ENCODE measurements around the gene SEMA3F.

SEMA3F gene

DNA sequence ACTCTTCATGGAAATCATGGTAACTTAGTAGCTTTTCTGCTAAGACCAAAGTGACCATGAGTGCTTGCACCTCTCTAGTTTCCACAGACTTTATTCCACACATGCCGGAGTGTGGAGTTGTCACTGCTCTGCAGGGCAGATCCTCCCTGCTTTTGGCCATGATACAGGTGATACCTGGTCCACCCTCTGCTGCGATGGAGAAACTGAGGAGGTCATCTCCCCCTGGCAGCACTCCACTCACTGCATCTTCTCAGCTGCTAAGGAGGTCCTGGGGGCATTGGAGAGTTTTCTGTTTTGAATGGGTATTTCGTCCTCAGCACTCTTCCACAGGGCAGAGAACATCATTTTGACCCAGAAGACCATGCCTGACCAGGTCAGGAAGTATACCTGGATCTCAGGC lies 35.3 kb upstream of the SEMA3F start:
- peaks cover 92% of the 10 kb centered on the region for H3K36me3 ChIP-seq
- H3K27me3 ChIP-seq = no peaks in the 10 kb centered on the region
- TF ChIP-seq, protein P1, sequence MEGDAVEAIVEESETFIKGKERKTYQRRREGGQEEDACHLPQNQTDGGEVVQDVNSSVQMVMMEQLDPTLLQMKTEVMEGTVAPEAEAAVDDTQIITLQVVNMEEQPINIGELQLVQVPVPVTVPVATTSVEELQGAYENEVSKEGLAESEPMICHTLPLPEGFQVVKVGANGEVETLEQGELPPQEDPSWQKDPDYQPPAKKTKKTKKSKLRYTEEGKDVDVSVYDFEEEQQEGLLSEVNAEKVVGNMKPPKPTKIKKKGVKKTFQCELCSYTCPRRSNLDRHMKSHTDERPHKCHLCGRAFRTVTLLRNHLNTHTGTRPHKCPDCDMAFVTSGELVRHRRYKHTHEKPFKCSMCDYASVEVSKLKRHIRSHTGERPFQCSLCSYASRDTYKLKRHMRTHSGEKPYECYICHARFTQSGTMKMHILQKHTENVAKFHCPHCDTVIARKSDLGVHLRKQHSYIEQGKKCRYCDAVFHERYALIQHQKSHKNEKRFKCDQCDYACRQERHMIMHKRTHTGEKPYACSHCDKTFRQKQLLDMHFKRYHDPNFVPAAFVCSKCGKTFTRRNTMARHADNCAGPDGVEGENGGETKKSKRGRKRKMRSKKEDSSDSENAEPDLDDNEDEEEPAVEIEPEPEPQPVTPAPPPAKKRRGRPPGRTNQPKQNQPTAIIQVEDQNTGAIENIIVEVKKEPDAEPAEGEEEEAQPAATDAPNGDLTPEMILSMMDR (IDR thresholded peaks at IDR 0.05) = no peak
- H3K4me1 ChIP-seq (ENCODE audit: control insufficient read depth in 1 of 2, insufficient read depth in 1 of 2, low read depth in 1 of 2, low read length in 1 of 2) = no peaks in the 10 kb centered on the region
- H3K27ac ChIP-seq = no peak overlapping the region
- H3K4me3 ChIP-seq (ENCODE audit: low read depth in 1 of 2, low read length in 1 of 2) = no peak overlapping the region
- peaks cover 3% of the 10 kb centered on the region for H3K9me3 ChIP-seq

DNA sequence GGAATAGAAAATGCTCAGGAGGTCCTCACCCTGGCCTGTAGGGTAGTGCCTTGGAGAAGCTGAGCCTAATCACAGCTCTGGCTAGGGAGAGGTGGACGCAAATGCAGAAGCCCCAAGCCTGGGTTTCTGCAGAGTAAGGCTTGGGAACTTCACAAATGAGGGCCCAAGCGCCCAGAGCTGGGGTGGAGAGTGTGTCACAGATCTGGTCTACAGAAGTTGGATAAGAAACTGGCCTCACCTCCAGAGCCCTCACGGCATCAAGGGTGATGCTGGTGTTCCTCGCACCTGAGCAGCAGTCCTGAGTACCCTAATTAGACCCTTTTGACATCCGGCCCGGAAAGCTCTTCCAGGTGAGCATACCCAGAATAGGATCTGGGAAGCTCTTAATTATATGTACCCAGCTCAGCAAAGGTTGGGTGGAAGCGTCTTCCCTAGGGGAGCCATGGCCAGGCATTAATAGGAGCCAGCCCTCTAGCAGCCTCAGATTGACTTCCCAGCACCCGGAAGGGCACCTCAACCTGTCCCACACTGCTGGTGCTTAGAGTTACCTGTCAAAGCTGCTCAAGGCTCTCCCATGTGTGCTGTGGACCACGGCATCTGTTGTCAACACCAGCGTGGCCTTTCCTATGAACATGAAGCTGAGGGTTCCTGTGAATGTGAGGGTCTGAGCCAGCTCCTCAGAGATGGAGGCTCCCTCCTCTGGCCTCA lies 34.6 kb upstream of the SEMA3F start:
- peaks cover 3% of the 10 kb centered on the region for H3K9me3 ChIP-seq
- TF ChIP-seq, protein P1 (IDR thresholded peaks at IDR 0.05) = no peak
- no peak overlapping the region for H3K27ac ChIP-seq
- H3K27me3 ChIP-seq = no peaks in the 10 kb centered on the region
- no peak overlapping the region for H3K4me3 ChIP-seq (ENCODE audit: low read depth in 1 of 2, low read length in 1 of 2)
- peaks cover 84% of the 10 kb centered on the region for H3K36me3 ChIP-seq
- H3K4me1 ChIP-seq (ENCODE audit: control insufficient read depth in 1 of 2, insufficient read depth in 1 of 2, low read depth in 1 of 2, low read length in 1 of 2) = no peaks in the 10 kb centered on the region

DNA sequence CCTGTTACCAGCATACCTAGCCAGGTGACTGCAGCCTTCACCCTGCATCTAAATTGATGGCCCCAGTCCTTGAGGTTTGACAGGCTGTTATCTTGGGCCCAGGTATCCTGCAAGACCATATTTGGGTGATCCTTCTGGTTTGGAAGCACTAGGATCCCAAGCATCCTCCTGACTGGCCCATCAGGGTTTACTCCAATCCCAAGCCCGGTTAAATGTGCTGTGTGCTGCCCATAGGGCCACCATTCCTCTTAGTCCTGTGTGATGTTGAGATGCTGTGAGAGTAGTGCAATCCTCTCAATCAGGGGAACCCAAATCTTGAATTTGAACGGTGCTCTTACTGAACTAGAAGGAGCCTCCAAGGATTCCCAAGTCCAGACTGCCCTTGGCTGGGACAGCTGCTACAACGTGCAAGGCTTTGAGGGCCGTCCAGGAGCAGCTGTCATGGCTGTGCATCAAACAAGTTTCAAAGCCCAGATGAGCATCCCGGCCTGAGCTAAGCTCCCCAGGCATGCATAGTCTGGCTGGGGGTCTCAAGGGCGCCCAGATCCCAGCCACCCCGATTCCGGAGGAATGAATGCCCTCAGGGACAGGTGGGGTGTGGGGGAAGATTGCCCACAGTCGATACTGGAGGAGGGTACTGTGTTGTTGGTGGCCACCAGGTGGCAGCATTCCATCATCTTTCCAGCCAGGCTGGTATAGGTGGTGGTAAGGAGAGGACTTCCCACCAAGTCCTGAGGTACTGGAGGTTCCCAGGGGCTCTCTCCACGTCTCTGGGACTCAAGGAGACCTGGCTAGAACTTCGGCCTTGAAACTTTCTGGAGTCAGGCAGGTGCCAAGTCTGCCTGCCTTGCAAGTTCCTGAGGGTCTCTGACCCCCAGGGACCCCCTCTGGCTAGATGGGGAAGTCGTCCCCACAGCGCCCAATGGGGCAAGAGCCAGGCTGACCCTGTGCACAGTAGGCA lies 33.8 kb upstream of the SEMA3F start:
- Histone ChIP-seq H3K9me3 (peaks cover 3% of the 10 kb centered on the region), H3K4me1 (ENCODE audit: control insufficient read depth in 1 of 2, insufficient read depth in 1 of 2, low read depth in 1 of 2, low read length in 1 of 2) (no peaks in the 10 kb centered on the region), H3K36me3 (peaks cover 76% of the 10 kb centered on the region), H3K4me3 (ENCODE audit: low read depth in 1 of 2, low read length in 1 of 2) (no peak overlapping the region), H3K27ac (no peak overlapping the region), H3K27me3 (no peaks in the 10 kb centered on the region)
- TF ChIP-seq, protein P1 (IDR thresholded peaks at IDR 0.05) = peak; percentile 45

DNA sequence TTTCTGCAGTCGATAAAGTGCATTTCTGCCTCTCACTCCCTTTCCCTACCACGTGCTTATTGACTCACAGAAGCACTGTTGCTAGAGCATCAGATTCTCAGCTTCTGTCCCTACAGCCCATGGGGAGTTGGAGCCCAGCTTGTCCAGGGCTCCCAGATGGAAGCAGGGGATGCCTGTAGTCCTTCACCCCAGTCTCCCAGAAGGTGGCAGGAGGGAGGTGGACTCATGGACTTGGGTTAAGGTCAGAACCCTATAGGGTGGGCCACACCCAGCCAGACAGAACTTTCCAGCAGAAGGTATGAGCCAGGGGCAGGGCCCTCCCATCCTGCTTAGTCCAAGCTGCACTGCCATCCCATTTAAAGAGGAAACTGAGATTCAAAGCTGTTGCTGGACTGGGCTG lies 33.1 kb upstream of the SEMA3F start:
- no peaks in the 10 kb centered on the region for H3K4me1 ChIP-seq (ENCODE audit: control insufficient read depth in 1 of 2, insufficient read depth in 1 of 2, low read depth in 1 of 2, low read length in 1 of 2)
- TF ChIP-seq, protein P1 (IDR thresholded peaks at IDR 0.05) = no peak

DNA sequence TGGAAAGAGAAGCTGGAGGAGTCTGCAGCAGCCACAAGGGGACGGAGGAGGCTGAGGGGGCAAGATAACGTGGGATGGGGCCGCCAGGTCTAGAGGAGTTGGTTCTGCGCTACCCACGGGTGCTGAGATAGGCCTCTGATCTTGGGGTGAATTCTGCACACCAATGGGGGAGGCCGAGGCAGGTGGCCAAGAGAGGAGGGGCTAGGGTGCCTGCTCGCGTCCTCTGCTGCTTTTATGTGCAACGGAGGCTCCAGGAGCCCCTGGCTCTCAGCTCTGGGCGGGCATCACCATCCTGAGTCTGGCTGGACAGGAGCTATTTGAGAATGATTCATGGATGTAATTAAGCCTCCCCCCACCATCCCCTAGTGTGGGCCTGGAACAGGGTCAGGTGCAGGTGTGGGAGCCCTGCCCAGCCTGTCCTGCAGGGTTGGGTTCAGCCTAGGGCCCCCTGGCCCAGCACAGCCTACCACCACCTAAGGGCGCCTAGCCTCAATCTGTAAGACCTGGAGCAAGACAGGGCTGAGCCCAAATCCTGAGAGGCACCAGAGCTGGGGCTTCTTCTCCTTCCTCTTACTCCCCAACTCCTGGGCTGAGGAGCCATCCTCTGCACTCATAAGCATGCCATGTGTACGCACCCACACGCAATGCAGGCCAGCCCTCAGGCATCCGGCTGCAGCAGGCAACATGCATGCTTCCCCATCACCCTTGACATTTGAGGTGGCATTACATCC lies 32.3 kb upstream of the SEMA3F start:
- H3K27me3 ChIP-seq = no peaks in the 10 kb centered on the region
- no peak overlapping the region for H3K27ac ChIP-seq
- H3K4me1 ChIP-seq (ENCODE audit: control insufficient read depth in 1 of 2, insufficient read depth in 1 of 2, low read depth in 1 of 2, low read length in 1 of 2) = no peaks in the 10 kb centered on the region
- H3K4me3 ChIP-seq (ENCODE audit: low read depth in 1 of 2, low read length in 1 of 2) = no peak overlapping the region
- peaks cover 61% of the 10 kb centered on the region for H3K36me3 ChIP-seq
- TF ChIP-seq, protein P1 (IDR thresholded peaks at IDR 0.05) = no peak
- H3K9me3 ChIP-seq = no peaks in the 10 kb centered on the region

More for the DNA sequence above, 33.1 kb upstream of the SEMA3F start:
- no peak overlapping the region for H3K27ac ChIP-seq
- no peak overlapping the region for H3K4me3 ChIP-seq (ENCODE audit: low read depth in 1 of 2, low read length in 1 of 2)
- no peaks in the 10 kb centered on the region for H3K9me3 ChIP-seq
- H3K36me3 ChIP-seq = peaks cover 69% of the 10 kb centered on the region
- no peaks in the 10 kb centered on the region for H3K27me3 ChIP-seq
